HepG2 (cell line): ENCODE results near the gene CCDC34. TPM values are rescaled to one million over a fixed set of nuclear protein-coding genes. Genes with fewer than 3 reads are reported as not detected.

ENCODE experiments used
- GTF2F1 ChIP-seq: fragments of 150-350 bp; IDR thresholded peaks from 2 replicates; pipeline ENCODE4 v1.6.1; 2014; ENCODE audit warnings: low read length
- HOXA3 ChIP-seq: sonication (generic); formaldehyde crosslinking; IDR thresholded peaks from 2 replicates; pipeline ENCODE4 v1.5.0; 2020; ENCODE audit warnings: missing genetic modification reagents
- KMT2A ChIP-seq: sonication (generic); formaldehyde crosslinking; IDR thresholded peaks from 2 replicates; pipeline ENCODE4 v1.4.0; 2020; ENCODE audit warnings: missing genetic modification reagents
- MEIS1 ChIP-seq: sonication (generic); formaldehyde crosslinking; IDR thresholded peaks from 2 replicates; pipeline ENCODE4 v1.9.0; 2021; ENCODE audit warnings: mild to moderate bottlenecking, missing genetic modification reagents, moderate library complexity, borderline replicate concordance
- NR2C2 ChIP-seq: sonication (generic); formaldehyde crosslinking; IDR thresholded peaks from 2 replicates; pipeline ENCODE4 v1.4.0; 2020; ENCODE audit warnings: missing genetic modification reagents, mild to moderate bottlenecking, moderate library complexity, borderline replicate concordance
- RNF2 ChIP-seq: fragments of 450-650 bp; conservative IDR thresholded peaks from 2 replicates; pipeline ENCODE4 v1.6.1; 2016; ENCODE audit warnings: low read depth
- THAP11 ChIP-seq: IDR thresholded peaks from 2 replicates; pipeline ENCODE4 v1.6.1; 2016; ENCODE audit warnings: missing biosample characterization, missing genetic modification reagents
- XRCC5 ChIP-seq: fragments of 200-400 bp; formaldehyde crosslinking; optimal IDR thresholded peaks from 2 replicates; pipeline ENCODE3; 2017; ENCODE audit warnings: mild to moderate bottlenecking, low read length
- YY1 ChIP-seq: IDR thresholded peaks from 2 replicates; pipeline ENCODE4 v1.6.1; 2011; ENCODE audit warnings: low read length, low read depth, moderate library complexity, mild to moderate bottlenecking; ENCODE audit not compliant: insufficient read depth, insufficient replicate concordance
- polyA plus RNA-seq, 8 experiments: library from polyadenylated mRNA; depleted of rRNA in 3 of 8; stranded (reverse) in 7 of 8; unstranded in 1 of 8; fragments of >200 nt; fragmentation: Illumina TruSeq in 4 of 8; extraction: Trizol in 4 of 8; gene quantifications; 2 replicates each; pipeline versions ENCODE4 v1.2.1 to v1.2.3, GENCODE V29; 2011 to 2016; ENCODE audit warnings: low read depth in 4 of 8, missing spikeins in 1 of 8, mixed read lengths in 1 of 8; ENCODE audit not compliant: insufficient read depth in 1 of 8
- total RNA-seq, 5 experiments: library from RNA; depleted of rRNA; stranded (reverse); fragments of >200 nt; fragmentation: Illumina TruSeq; extraction: Trizol; gene quantifications; 2 replicates each; pipeline ENCODE4 v1.2.3, GENCODE V29; 2016; ENCODE audit warnings: low read depth in 1 of 5
- TF ChIP-seq, protein P1 (sequence below): sonication (generic); formaldehyde crosslinking; IDR thresholded peaks from 2 replicates; pipeline ENCODE4 v1.4.0; 2020; ENCODE audit warnings: mild to moderate bottlenecking, missing genetic modification reagents, borderline replicate concordance
- TF ChIP-seq, protein P2 (sequence below): sonication (generic); formaldehyde crosslinking; IDR thresholded peaks from 2 replicates; pipeline ENCODE4 v1.5.0; 2020; ENCODE audit warnings: missing genetic modification reagents
- TF ChIP-seq, protein P3 (sequence below), 2 experiments: IDR thresholded peaks; 2 replicates each; pipeline ENCODE4 v1.6.1; 2011 to 2012; ENCODE audit warnings: low read length in 2 of 2, borderline replicate concordance in 1 of 2, low read depth in 1 of 2, mild to moderate bottlenecking in 1 of 2, moderate library complexity in 1 of 2
- TF ChIP-seq, protein P4 (sequence below): sonication (generic); formaldehyde crosslinking; IDR thresholded peaks from 2 replicates; pipeline ENCODE4 v1.4.0; 2020; ENCODE audit warnings: missing genetic modification reagents
- TF ChIP-seq, protein P5 (sequence below): sonication (generic); formaldehyde crosslinking; IDR thresholded peaks from 2 replicates; pipeline ENCODE4 v1.8.0; 2023; ENCODE audit warnings: mild to moderate bottlenecking, missing genetic modification reagents

CCDC34 gene
- total and polyA plus RNA-seq, 2 of the 13 experiments (the other 11 are each of a cell fraction or from before 2014, with no cell fraction given) = 7.6 to 34.3 TPM

DNA sequence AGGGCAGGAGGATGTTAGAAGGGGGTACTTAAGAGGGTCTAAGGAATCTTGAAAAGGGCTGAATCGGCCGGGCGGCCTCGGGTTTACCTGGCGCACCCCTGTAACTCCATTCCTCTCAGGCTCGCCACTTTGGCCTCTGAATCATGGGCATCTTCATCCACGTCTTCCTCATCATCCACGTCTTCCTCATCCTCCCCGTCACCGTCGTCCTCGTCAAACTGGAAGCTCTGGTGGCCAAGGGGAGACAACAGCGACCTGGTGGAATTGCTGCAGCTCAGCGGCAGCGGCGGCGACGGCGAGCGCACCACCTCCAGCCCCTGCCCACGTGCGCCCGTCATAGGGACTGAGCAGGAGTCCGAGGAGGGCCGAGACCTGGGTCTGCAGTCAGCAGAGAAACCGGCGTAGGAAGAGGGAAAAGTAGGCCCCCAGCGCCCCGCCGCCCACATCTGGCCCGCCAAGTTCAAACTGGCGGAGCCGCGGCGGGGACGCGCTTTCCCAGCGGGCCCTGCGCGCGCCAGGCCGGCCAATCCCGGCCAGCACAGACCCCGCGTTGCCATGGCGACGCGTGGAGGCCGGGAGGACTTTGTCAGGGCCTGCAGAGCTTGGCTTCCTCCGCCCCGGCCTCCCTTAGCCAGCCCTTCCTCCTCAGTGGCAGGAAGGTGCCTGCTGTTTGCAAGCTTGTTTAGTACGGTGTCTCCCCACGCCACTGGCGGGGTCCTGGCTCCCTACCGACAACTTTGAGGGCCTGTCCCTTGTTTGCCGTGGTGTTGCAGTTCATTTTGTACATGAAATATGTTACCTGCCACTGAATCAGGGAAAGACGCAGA, at the start of gene CCDC34 (continued):
- TF ChIP-seq, protein P1, sequence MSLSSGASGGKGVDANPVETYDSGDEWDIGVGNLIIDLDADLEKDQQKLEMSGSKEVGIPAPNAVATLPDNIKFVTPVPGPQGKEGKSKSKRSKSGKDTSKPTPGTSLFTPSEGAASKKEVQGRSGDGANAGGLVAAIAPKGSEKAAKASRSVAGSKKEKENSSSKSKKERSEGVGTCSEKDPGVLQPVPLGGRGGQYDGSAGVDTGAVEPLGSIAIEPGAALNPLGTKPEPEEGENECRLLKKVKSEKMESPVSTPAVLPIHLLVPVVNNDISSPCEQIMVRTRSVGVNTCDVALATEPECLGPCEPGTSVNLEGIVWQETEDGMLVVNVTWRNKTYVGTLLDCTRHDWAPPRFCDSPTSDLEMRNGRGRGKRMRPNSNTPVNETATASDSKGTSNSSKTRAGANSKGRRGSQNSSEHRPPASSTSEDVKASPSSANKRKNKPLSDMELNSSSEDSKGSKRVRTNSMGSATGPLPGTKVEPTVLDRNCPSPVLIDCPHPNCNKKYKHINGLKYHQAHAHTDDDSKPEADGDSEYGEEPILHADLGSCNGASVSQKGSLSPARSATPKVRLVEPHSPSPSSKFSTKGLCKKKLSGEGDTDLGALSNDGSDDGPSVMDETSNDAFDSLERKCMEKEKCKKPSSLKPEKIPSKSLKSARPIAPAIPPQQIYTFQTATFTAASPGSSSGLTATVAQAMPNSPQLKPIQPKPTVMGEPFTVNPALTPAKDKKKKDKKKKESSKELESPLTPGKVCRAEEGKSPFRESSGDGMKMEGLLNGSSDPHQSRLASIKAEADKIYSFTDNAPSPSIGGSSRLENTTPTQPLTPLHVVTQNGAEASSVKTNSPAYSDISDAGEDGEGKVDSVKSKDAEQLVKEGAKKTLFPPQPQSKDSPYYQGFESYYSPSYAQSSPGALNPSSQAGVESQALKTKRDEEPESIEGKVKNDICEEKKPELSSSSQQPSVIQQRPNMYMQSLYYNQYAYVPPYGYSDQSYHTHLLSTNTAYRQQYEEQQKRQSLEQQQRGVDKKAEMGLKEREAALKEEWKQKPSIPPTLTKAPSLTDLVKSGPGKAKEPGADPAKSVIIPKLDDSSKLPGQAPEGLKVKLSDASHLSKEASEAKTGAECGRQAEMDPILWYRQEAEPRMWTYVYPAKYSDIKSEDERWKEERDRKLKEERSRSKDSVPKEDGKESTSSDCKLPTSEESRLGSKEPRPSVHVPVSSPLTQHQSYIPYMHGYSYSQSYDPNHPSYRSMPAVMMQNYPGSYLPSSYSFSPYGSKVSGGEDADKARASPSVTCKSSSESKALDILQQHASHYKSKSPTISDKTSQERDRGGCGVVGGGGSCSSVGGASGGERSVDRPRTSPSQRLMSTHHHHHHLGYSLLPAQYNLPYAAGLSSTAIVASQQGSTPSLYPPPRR (CRISPR knock-in tag) = peak; percentile 70
- TF ChIP-seq GTF2F1 (no peak), YY1 (peak; percentile 79), NR2C2 (peak; percentile 68), HOXA3 (CRISPR knock-in tag) (peak; percentile 83), XRCC5 (peak; percentile 45), MEIS1 (CRISPR knock-in tag) (peak; percentile 91; the same call in 1 of the 2 replicates), KMT2A (CRISPR knock-in tag) (peak; percentile 97), THAP11 (CRISPR knock-in tag) (peak; percentile 78), RNF2 (0 out of 2 replicates have a peak, but pooled peaks have one; percentile 57)
- TF ChIP-seq, protein P2, sequence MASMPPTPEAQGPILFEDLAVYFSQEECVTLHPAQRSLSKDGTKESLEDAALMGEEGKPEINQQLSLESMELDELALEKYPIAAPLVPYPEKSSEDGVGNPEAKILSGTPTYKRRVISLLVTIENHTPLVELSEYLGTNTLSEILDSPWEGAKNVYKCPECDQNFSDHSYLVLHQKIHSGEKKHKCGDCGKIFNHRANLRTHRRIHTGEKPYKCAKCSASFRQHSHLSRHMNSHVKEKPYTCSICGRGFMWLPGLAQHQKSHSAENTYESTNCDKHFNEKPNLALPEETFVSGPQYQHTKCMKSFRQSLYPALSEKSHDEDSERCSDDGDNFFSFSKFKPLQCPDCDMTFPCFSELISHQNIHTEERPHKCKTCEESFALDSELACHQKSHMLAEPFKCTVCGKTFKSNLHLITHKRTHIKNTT (CRISPR knock-in tag) = peak; percentile 91; the same call in 1 of the 2 replicates
- TF ChIP-seq, protein P3, sequence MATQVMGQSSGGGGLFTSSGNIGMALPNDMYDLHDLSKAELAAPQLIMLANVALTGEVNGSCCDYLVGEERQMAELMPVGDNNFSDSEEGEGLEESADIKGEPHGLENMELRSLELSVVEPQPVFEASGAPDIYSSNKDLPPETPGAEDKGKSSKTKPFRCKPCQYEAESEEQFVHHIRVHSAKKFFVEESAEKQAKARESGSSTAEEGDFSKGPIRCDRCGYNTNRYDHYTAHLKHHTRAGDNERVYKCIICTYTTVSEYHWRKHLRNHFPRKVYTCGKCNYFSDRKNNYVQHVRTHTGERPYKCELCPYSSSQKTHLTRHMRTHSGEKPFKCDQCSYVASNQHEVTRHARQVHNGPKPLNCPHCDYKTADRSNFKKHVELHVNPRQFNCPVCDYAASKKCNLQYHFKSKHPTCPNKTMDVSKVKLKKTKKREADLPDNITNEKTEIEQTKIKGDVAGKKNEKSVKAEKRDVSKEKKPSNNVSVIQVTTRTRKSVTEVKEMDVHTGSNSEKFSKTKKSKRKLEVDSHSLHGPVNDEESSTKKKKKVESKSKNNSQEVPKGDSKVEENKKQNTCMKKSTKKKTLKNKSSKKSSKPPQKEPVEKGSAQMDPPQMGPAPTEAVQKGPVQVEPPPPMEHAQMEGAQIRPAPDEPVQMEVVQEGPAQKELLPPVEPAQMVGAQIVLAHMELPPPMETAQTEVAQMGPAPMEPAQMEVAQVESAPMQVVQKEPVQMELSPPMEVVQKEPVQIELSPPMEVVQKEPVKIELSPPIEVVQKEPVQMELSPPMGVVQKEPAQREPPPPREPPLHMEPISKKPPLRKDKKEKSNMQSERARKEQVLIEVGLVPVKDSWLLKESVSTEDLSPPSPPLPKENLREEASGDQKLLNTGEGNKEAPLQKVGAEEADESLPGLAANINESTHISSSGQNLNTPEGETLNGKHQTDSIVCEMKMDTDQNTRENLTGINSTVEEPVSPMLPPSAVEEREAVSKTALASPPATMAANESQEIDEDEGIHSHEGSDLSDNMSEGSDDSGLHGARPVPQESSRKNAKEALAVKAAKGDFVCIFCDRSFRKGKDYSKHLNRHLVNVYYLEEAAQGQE (IDR thresholded peaks at IDR 0.05; ENCODE audit: borderline replicate concordance in 1 of 2, low read depth in 1 of 2, low read length in 2 of 2) = peak in 1 of 2 experiments; percentile 35; a peak in 1 of 4 replicates
- TF ChIP-seq, protein P4, sequence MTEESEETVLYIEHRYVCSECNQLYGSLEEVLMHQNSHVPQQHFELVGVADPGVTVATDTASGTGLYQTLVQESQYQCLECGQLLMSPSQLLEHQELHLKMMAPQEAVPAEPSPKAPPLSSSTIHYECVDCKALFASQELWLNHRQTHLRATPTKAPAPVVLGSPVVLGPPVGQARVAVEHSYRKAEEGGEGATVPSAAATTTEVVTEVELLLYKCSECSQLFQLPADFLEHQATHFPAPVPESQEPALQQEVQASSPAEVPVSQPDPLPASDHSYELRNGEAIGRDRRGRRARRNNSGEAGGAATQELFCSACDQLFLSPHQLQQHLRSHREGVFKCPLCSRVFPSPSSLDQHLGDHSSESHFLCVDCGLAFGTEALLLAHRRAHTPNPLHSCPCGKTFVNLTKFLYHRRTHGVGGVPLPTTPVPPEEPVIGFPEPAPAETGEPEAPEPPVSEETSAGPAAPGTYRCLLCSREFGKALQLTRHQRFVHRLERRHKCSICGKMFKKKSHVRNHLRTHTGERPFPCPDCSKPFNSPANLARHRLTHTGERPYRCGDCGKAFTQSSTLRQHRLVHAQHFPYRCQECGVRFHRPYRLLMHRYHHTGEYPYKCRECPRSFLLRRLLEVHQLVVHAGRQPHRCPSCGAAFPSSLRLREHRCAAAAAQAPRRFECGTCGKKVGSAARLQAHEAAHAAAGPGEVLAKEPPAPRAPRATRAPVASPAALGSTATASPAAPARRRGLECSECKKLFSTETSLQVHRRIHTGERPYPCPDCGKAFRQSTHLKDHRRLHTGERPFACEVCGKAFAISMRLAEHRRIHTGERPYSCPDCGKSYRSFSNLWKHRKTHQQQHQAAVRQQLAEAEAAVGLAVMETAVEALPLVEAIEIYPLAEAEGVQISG (CRISPR knock-in tag) = peak; percentile 90
- TF ChIP-seq, protein P5, sequence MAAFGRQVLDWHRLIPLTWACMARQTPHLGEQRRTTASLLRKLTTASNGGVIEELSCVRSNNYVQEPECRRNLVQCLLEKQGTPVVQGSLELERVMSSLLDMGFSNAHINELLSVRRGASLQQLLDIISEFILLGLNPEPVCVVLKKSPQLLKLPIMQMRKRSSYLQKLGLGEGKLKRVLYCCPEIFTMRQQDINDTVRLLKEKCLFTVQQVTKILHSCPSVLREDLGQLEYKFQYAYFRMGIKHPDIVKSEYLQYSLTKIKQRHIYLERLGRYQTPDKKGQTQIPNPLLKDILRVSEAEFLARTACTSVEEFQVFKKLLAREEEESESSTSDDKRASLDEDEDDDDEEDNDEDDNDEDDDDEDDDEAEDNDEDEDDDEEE = peak; percentile 86; the same call in 1 of the 2 replicates
